ENCODE results near the gene KIF24. TPM values are rescaled to one million over a fixed set of nuclear protein-coding genes. Genes with fewer than 3 reads are reported as not detected.

The KIF24 gene
- total RNA-seq, 4 donors from 2014 or later: 0.42 to 1.5 (median 0.62) TPM

- peaks cover 7 to 10% (median 10%) of the 10 kb centered on the region in 4 donors for H3K36me3 ChIP-seq
- H3K4me1 ChIP-seq: peaks cover 8 to 48% (median 38%) of the 10 kb centered on the region in 4 donors
- H3K9me3 ChIP-seq: no peaks in the 10 kb centered on the region
- intact Hi-C loops (cut with DNase I): loop anchor here (10.0 kb wide), 1 partner anchor 270 kb away; no protein-coding TSS in a partner anchor
- peak overlapping the region in 2 of 4 donors; percentile 12 to 14 for H3K27ac ChIP-seq (replicated peaks in 1 of 4)
- no peaks in the 10 kb centered on the region for H3K27me3 ChIP-seq
- no peak overlapping the region for H3K4me3 ChIP-seq
- TF ChIP-seq CTCF (IDR thresholded peaks at IDR 0.05): no peak
- no peak for TF ChIP-seq POLR2A (IDR thresholded peaks at IDR 0.05; ENCODE audit: low read depth)
- TF ChIP-seq EP300 (IDR thresholded peaks at IDR 0.05): no peak
- TF ChIP-seq POLR2AphosphoS5 (IDR thresholded peaks at IDR 0.05): no peak
- DNase-seq (ENCODE audit: extremely low spot score): peak; percentile 47
- WGBS: 41% methylated on average over 1 of the region's 1 CpG
Measured at GRCh38 chr9:34334337-34334824, 5.3 kb upstream of the KIF24 start.

- WGBS: 58% methylated on average over 3 of the region's 3 CpGs
- intact Hi-C loops (cut with DNase I): loop anchor here (10.0 kb wide), 1 partner anchor 271 kb away; no protein-coding TSS in a partner anchor
- DNase-seq (ENCODE audit: extremely low spot score): no peak
- Histone ChIP-seq H3K36me3 (peaks cover 3 to 5% (median 4%) of the 10 kb centered on the region in 4 donors), H3K27ac (replicated peaks in 1 of 4) (peak overlapping the region in 2 of 4 donors; percentile 12 to 14), H3K4me3 (no peak overlapping the region), H3K27me3 (no peaks in the 10 kb centered on the region), H3K9me3 (no peaks in the 10 kb centered on the region), H3K4me1 (peaks cover 10 to 49% (median 39%) of the 10 kb centered on the region in 4 donors)
- TF ChIP-seq CTCF (IDR thresholded peaks at IDR 0.05) (no peak), EP300 (IDR thresholded peaks at IDR 0.05) (no peak), POLR2A (IDR thresholded peaks at IDR 0.05; ENCODE audit: low read depth) (no peak), POLR2AphosphoS5 (IDR thresholded peaks at IDR 0.05) (no peak)
Measured at GRCh38 chr9:34333836-34334235, 4.8 kb upstream of the KIF24 start.

GRCh38 chr9:34332076-34332964, 3.3 kb upstream of the KIF24 start:
- TF ChIP-seq EP300 (IDR thresholded peaks at IDR 0.05): no peak
- TF ChIP-seq CTCF (IDR thresholded peaks at IDR 0.05): peak; percentile 53 to 66 (median 64)
- no peaks in the 10 kb centered on the region for H3K27me3 ChIP-seq
- WGBS: 37% methylated on average over 7 of the region's 7 CpGs
- H3K27ac ChIP-seq (replicated peaks in 1 of 4): peak overlapping the region; percentile 2 to 38 (median 16)
- DNase-seq (ENCODE audit: extremely low spot score): no peak
- H3K36me3 ChIP-seq: no peaks in the 10 kb centered on the region
- no peak overlapping the region for H3K4me3 ChIP-seq
- intact Hi-C loops (cut with DNase I): loop anchor here (1.0 to 10.0 kb wide), 2 partner anchors 45 to 272 kb away; no protein-coding TSS in a partner anchor
- no peaks in the 10 kb centered on the region for H3K9me3 ChIP-seq
- peaks cover 14 to 55% (median 46%) of the 10 kb centered on the region in 4 donors for H3K4me1 ChIP-seq

- no peak for DNase-seq (ENCODE audit: extremely low spot score)
- 67% methylated on average over 1 of the region's 1 CpG for WGBS
- Histone ChIP-seq H3K9me3 (no peaks in the 10 kb centered on the region), H3K4me3 (no peak overlapping the region), H3K27me3 (no peaks in the 10 kb centered on the region), H3K36me3 (no peaks in the 10 kb centered on the region), H3K4me1 (peaks cover 14 to 55% (median 46%) of the 10 kb centered on the region in 4 donors), H3K27ac (replicated peaks in 1 of 4) (no peak overlapping the region)
- intact Hi-C loops (cut with DNase I): loop anchor here (10.0 kb wide), 1 partner anchor 274 kb away; no protein-coding TSS in a partner anchor
- TF ChIP-seq POLR2A (IDR thresholded peaks at IDR 0.05; ENCODE audit: low read depth): no peak
- no peak for TF ChIP-seq POLR2AphosphoS5 (IDR thresholded peaks at IDR 0.05)
- TF ChIP-seq CTCF (IDR thresholded peaks at IDR 0.05): no peak
- TF ChIP-seq EP300 (IDR thresholded peaks at IDR 0.05): no peak
Measured at GRCh38 chr9:34331196-34331595, 2.1 kb upstream of the KIF24 start.

Data from esophagus muscularis mucosa (tissue), 4 donors.